ENCODE measurements around the gene ST3GAL4.
"Not testable (repeated sequence)": the region's sequence is repeated elsewhere in the genome, so short reads cannot be mapped to it uniquely, and the experiment has no call there.

ST3GAL4 gene

GRCh38 chr11:126385991-126386728 is 30.7 kb downstream of the ST3GAL4 start:
- Histone ChIP-seq H3K9me3 (no peaks in the 10 kb centered on the region), H3K4me3 (ENCODE audit: low read depth, low read length) (no peak overlapping the region), H3K36me3 (no peaks in the 10 kb centered on the region), H3K27me3 (no peaks in the 10 kb centered on the region), H3K4me1 (no peaks in the 10 kb centered on the region)
- DNase-seq: no peak
- TF ChIP-seq, protein P1, sequence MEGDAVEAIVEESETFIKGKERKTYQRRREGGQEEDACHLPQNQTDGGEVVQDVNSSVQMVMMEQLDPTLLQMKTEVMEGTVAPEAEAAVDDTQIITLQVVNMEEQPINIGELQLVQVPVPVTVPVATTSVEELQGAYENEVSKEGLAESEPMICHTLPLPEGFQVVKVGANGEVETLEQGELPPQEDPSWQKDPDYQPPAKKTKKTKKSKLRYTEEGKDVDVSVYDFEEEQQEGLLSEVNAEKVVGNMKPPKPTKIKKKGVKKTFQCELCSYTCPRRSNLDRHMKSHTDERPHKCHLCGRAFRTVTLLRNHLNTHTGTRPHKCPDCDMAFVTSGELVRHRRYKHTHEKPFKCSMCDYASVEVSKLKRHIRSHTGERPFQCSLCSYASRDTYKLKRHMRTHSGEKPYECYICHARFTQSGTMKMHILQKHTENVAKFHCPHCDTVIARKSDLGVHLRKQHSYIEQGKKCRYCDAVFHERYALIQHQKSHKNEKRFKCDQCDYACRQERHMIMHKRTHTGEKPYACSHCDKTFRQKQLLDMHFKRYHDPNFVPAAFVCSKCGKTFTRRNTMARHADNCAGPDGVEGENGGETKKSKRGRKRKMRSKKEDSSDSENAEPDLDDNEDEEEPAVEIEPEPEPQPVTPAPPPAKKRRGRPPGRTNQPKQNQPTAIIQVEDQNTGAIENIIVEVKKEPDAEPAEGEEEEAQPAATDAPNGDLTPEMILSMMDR (IDR thresholded peaks at IDR 0.05; ENCODE audit: low read depth, low read length): no peak

- not testable (repeated sequence) for H3K36me3 ChIP-seq; H3K4me1 ChIP-seq; H3K9me3 ChIP-seq; H3K27me3 ChIP-seq; H3K4me3 ChIP-seq (ENCODE audit: low read depth, low read length)
- peak; percentile 26 for DNase-seq
Measured at GRCh38 chr11:126386729-126387071, 31.2 kb downstream of the ST3GAL4 start.

DNA sequence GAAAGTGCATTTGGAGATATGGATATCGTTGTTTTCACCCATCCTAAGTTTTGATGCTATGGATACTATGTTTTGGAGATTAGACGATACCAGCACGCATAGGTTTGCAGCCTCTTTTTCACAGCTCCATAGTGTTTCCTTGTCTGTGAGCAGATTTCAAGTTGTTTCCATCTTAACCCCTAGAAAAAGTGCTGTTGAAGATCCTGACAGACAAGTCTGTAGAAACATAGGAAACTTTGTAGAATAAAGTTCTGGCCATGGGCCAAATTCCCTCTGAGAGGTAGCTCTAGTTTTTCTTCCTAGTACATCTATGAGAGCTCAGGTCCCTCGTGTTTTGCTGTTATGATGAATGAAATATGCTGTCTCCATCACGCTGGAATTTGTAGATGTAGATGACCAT is 32.4 kb downstream of the ST3GAL4 start:
- H3K4me3 ChIP-seq (ENCODE audit: low read depth, low read length): no peak overlapping the region
- peaks cover 10% of the 10 kb centered on the region for H3K4me1 ChIP-seq
- H3K27me3 ChIP-seq: no peaks in the 10 kb centered on the region
- H3K36me3 ChIP-seq: no peaks in the 10 kb centered on the region
- no peaks in the 10 kb centered on the region for H3K9me3 ChIP-seq
- DNase-seq: no peak
- TF ChIP-seq, protein P1 (IDR thresholded peaks at IDR 0.05; ENCODE audit: low read depth, low read length): no peak

GRCh38 chr11:126390272-126390867 is 34.9 kb downstream of the ST3GAL4 start:
- Histone ChIP-seq H3K4me1 (peaks cover 10% of the 10 kb centered on the region), H3K27me3 (no peaks in the 10 kb centered on the region), H3K4me3 (ENCODE audit: low read depth, low read length) (no peak overlapping the region), H3K36me3 (no peaks in the 10 kb centered on the region), H3K9me3 (no peaks in the 10 kb centered on the region)
- no peak for DNase-seq
- TF ChIP-seq, protein P1 (IDR thresholded peaks at IDR 0.05; ENCODE audit: low read depth, low read length): no peak

GRCh38 chr11:126391286-126391954 is 35.9 kb downstream of the ST3GAL4 start:
- TF ChIP-seq, protein P1 (IDR thresholded peaks at IDR 0.05; ENCODE audit: low read depth, low read length): no peak
- H3K4me1 ChIP-seq: peaks cover 10% of the 10 kb centered on the region
- H3K9me3 ChIP-seq: no peaks in the 10 kb centered on the region
- no peak for DNase-seq
- no peaks in the 10 kb centered on the region for H3K27me3 ChIP-seq
- H3K4me3 ChIP-seq (ENCODE audit: low read depth, low read length): no peak overlapping the region
- H3K36me3 ChIP-seq: no peaks in the 10 kb centered on the region

GRCh38 chr11:126391970-126392632 is 36.6 kb downstream of the ST3GAL4 start:
- Histone ChIP-seq H3K9me3 (no peaks in the 10 kb centered on the region), H3K36me3 (no peaks in the 10 kb centered on the region), H3K4me3 (ENCODE audit: low read depth, low read length) (no peak overlapping the region), H3K27me3 (no peaks in the 10 kb centered on the region), H3K4me1 (peaks cover 10% of the 10 kb centered on the region)
- TF ChIP-seq, protein P1 (IDR thresholded peaks at IDR 0.05; ENCODE audit: low read depth, low read length): peak; percentile 39
- DNase-seq: peak; percentile 34

Data from BE2C (cell line).